Loucy (cell line): ENCODE results near the gene CTSW.

ENCODE experiments used
- H2AFZ ChIP-seq: fragments of 200-600 bp; sonication (generic); 2 replicates; pipeline ENCODE4 v1.6.0; 2016; ENCODE audit warnings: antibody characterized with exemption, mild to moderate bottlenecking, low read length, moderate library complexity
- H3F3A ChIP-seq: fragments of 200-600 bp; 2 replicates; pipeline ENCODE4 v1.6.0; 2016; ENCODE audit warnings: antibody characterized with exemption, low read depth, mild to moderate bottlenecking
- H3K27me3 ChIP-seq: fragments of 200-600 bp; sonication (generic); 2 replicates; pipeline ENCODE4 v1.6.1; 2014; ENCODE audit warnings: low read length, mild to moderate bottlenecking; ENCODE audit not compliant: insufficient read depth, poor library complexity, severe bottlenecking
- H3K36me3 ChIP-seq: fragments of 200-600 bp; sonication (generic); 2 replicates; pipeline ENCODE4 v1.6.1; 2016; ENCODE audit warnings: low read length; ENCODE audit not compliant: insufficient read depth
- H3K4me1 ChIP-seq: fragments of 200-600 bp; sonication (generic); 2 replicates; pipeline ENCODE4 v1.5.1; 2014; ENCODE audit warnings: low read length, mild to moderate bottlenecking; ENCODE audit not compliant: insufficient read depth, poor library complexity, severe bottlenecking
- H3K4me2 ChIP-seq: fragments of 200-600 bp; sonication (generic); 2 replicates; pipeline ENCODE4 v1.6.0; 2014; ENCODE audit warnings: antibody characterized with exemption, low read length, low read depth, mild to moderate bottlenecking; ENCODE audit not compliant: poor library complexity, severe bottlenecking
- H3K4me3 ChIP-seq: fragments of 200-600 bp; sonication (generic); 2 replicates; pipeline ENCODE4 v1.5.1; 2014; ENCODE audit warnings: low read length, mild to moderate bottlenecking, mixed read lengths; ENCODE audit not compliant: poor library complexity, severe bottlenecking
- H3K79me2 ChIP-seq: fragments of 200-600 bp; sonication (generic); 2 replicates; pipeline ENCODE4 v1.6.1; 2014; ENCODE audit warnings: low read length; ENCODE audit not compliant: insufficient read depth
- H3K9ac ChIP-seq: fragments of 200-600 bp; sonication (generic); 2 replicates; pipeline ENCODE4 v1.6.0; 2014; ENCODE audit warnings: mild to moderate bottlenecking, low read depth, low read length, moderate library complexity; ENCODE audit not compliant: poor library complexity, severe bottlenecking
- H3K9me2 ChIP-seq: fragments of 200-600 bp; sonication (generic); replicated peaks from 2 replicates; pipeline ENCODE4 v1.6.1; 2016; ENCODE audit warnings: low read depth, low read length, mixed read lengths
- H3K9me3 ChIP-seq: fragments of 200-600 bp; sonication (generic); 2 replicates; pipeline ENCODE4 v1.6.1; 2014; ENCODE audit warnings: mild to moderate bottlenecking, antibody characterized with exemption, low read length, low read depth; ENCODE audit not compliant: insufficient read depth
- H4K20me1 ChIP-seq: fragments of 200-600 bp; sonication (generic); 2 replicates; pipeline ENCODE4 v1.6.0; 2014; ENCODE audit warnings: antibody characterized with exemption, low read length, mild to moderate bottlenecking; ENCODE audit not compliant: insufficient read depth, poor library complexity, severe bottlenecking
- CTCF ChIP-seq: fragments of 200-600 bp; sonication (generic); conservative IDR thresholded peaks from 2 replicates; pipeline ENCODE4 v1.5.1; 2014; ENCODE audit warnings: mild to moderate bottlenecking, antibody characterized with exemption, low read length
- EZH2phosphoT487 ChIP-seq: fragments of 200-600 bp; IDR thresholded peaks from 2 replicates; pipeline ENCODE4 v1.6.1; 2018; ENCODE audit warnings: antibody characterized with exemption, mild to moderate bottlenecking, moderate library complexity, borderline replicate concordance

The CTSW gene

GRCh38 chr11:65917434-65918210 is 38.0 kb downstream of the CTSW start:
- peaks cover 33% of the 10 kb centered on the region for H3K4me1 ChIP-seq
- H3K9ac ChIP-seq: peak overlapping the region; percentile 93
- no peaks in the 10 kb centered on the region for H3K27me3 ChIP-seq
- H3K9me2 ChIP-seq: no peaks in the 10 kb centered on the region
- peaks cover 43% of the 10 kb centered on the region for H3K79me2 ChIP-seq
- H3F3A ChIP-seq: no peaks in the 10 kb centered on the region
- H4K20me1 ChIP-seq: peaks cover 15% of the 10 kb centered on the region
- H3K4me3 ChIP-seq: peak overlapping the region; percentile 99
- no peak for TF ChIP-seq EZH2phosphoT487
- no peak for TF ChIP-seq CTCF
- no peaks in the 10 kb centered on the region for H3K9me3 ChIP-seq
- peaks cover 6% of the 10 kb centered on the region; the same call in 1 of the 2 replicates for H3K36me3 ChIP-seq
- H2AFZ ChIP-seq: no peak overlapping the region
- peak overlapping the region; percentile 97 for H3K4me2 ChIP-seq

GRCh38 chr11:65918211-65919140 is 38.8 kb downstream of the CTSW start, which contains the start of gene C11orf68:
Gene C11orf68 (minus strand): TSS chr11:65919062. CDS start chr11:65919031, 31 bp downstream.
- Histone ChIP-seq H3K4me1 (peaks cover 33% of the 10 kb centered on the region), H3K79me2 (peaks cover 43% of the 10 kb centered on the region), H3K9ac (peak within 1 kb of the TSS; percentile 93), H3K9me2 (no peaks in the 10 kb centered on the region), H3K9me3 (no peaks in the 10 kb centered on the region), H3K27me3 (no peaks in the 10 kb centered on the region), H3K4me2 (peak within 1 kb of the TSS; percentile 98), H3F3A (no peaks in the 10 kb centered on the region), H3K36me3 (peaks cover 8% of the 10 kb centered on the region; the same call in 1 of the 2 replicates), H2AFZ (peak within 1 kb of the TSS; percentile 94), H4K20me1 (peaks cover 15% of the 10 kb centered on the region), H3K4me3 (peak within 1 kb of the TSS; percentile 99)
- TF ChIP-seq CTCF: no peak
- no peak for TF ChIP-seq EZH2phosphoT487

- no peaks in the 10 kb centered on the region for H3F3A ChIP-seq
- peaks cover 33% of the 10 kb centered on the region for H3K4me1 ChIP-seq
- peak within 1 kb of the TSS; percentile 98 for H3K4me2 ChIP-seq
- no peaks in the 10 kb centered on the region for H3K27me3 ChIP-seq
- H3K9me3 ChIP-seq: no peaks in the 10 kb centered on the region
- H3K9me2 ChIP-seq: no peaks in the 10 kb centered on the region
- TF ChIP-seq EZH2phosphoT487: no peak
- H3K4me3 ChIP-seq: peak within 1 kb of the TSS; percentile 99
- H4K20me1 ChIP-seq: peaks cover 15% of the 10 kb centered on the region
- H3K36me3 ChIP-seq: peaks cover 8% of the 10 kb centered on the region; the same call in 1 of the 2 replicates
- H2AFZ ChIP-seq: peak within 1 kb of the TSS; percentile 94
- peaks cover 43% of the 10 kb centered on the region for H3K79me2 ChIP-seq
- peak within 1 kb of the TSS; percentile 93 for H3K9ac ChIP-seq
Measured at GRCh38 chr11:65919141-65919572, 39.5 kb downstream of the CTSW start, which contains the start of gene DRAP1. Gene DRAP1 (plus strand): TSS chr11:65919426. CDS start chr11:65919502, 76 bp downstream.
